ENCODE data around the gene TP73.

- TF ChIP-seq SUZ12 (IDR thresholded peaks at IDR 0.05), result no peak
- no peak for TF ChIP-seq FOXM1 (IDR thresholded peaks at IDR 0.05; ENCODE audit: borderline replicate concordance)
- no peak for TF ChIP-seq FOXK2 (IDR thresholded peaks at IDR 0.05)
- TF ChIP-seq BHLHE40 (IDR thresholded peaks at IDR 0.05; ENCODE audit: borderline replicate concordance), result no peak
- TF ChIP-seq ELF4 (IDR thresholded peaks at IDR 0.05), result no peak
- no peak for TF ChIP-seq TARDBP (IDR thresholded peaks at IDR 0.05)
- TF ChIP-seq PKNOX1 (IDR thresholded peaks at IDR 0.05), result no peak
- no peak for TF ChIP-seq L3MBTL2 (conservative IDR thresholded peaks at IDR 0.05)
These were observed 122.7 kb downstream of the TP73 start for GRCh38 chr1:3774946-3775489.

All from HEK293T (cell line).